Measurements from ENCODE around the gene AGER.

GRCh38 chr6:32146287-32146686 is 37.8 kb downstream of the AGER start:
- TF ChIP-seq CTCF (IDR thresholded peaks at IDR 0.05; ENCODE audit: poor library complexity): no peak
- TF ChIP-seq EZH2phosphoT487 (IDR thresholded peaks at IDR 0.05; ENCODE audit: low read depth, severe bottlenecking, unreplicated experiment): no peak
- no peak for TF ChIP-seq EZH2 (IDR thresholded peaks at IDR 0.05; ENCODE audit: borderline replicate concordance)
